SH-SY5Y (cell line): ENCODE data around the gene IL21.

ENCODE experiments used
- GATA2 ChIP-seq: IDR thresholded peaks from 2 replicates; pipeline ENCODE4 v1.6.1; 2011; ENCODE audit warnings: mild to moderate bottlenecking, low read depth, low read length
- GATA3 ChIP-seq: IDR thresholded peaks from 2 replicates; pipeline ENCODE4 v1.6.1; 2011; ENCODE audit warnings: low read depth, mild to moderate bottlenecking, low read length, moderate library complexity

DNA sequence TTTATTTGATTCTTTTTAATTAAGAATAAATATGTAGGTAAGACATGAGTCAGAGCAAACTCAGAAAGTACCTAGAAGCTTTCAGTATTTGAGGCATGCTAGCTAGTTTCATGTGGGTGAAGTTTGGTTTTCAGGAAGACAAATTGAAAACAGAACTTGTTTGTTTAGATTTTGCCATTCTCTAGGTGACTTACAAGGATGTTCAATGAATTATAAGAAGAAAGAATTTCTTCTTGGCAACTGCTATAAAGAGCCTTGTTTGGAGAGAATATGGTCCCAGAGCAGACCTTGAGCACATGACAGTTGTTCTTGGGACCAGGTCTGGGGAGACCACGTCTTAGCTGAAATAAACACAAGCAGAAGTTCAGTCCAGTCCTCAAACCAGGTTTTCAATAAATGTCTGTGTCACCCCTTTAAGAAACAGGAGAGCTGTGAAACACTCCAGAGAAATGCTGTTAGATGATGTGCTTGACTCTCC is 38.0 kb upstream of the IL21 start:
- TF ChIP-seq GATA2 = no peak
- TF ChIP-seq GATA3 = no peak
